Aorta (tissue), 5 donors: ENCODE data around the gene ZNF521. TPM values are rescaled to one million over a fixed set of nuclear protein-coding genes. Genes with fewer than 3 reads are reported as not detected.

Experiments
- ATAC-seq: fragments of 200-7000 bp; cut with Tn5 transposase; one replicate; pipeline ENCODE4 v1.9.1; 2022; ENCODE audit warnings: moderate library complexity; ENCODE audit not compliant: low FRiP score
- DNase-seq, 2 donors: peaks; one replicate each; pipeline ENCODE4 v3.0.0-alpha.2; 2020
- H3K27ac ChIP-seq, 2 donors: one replicate each; pipeline ENCODE4 v1.5.1; 2013; ENCODE audit warnings: low read length in 2 of 2, mild to moderate bottlenecking in 2 of 2, moderate library complexity in 2 of 2, control low read depth in 1 of 2, inconsistent platforms in 1 of 2, low read depth in 1 of 2
- H3K27me3 ChIP-seq, 2 donors: one replicate each; pipeline ENCODE4 v1.6.1; 2013; ENCODE audit warnings: control low read depth in 1 of 2, low read length in 1 of 2, mild to moderate bottlenecking in 1 of 2, moderate library complexity in 1 of 2; ENCODE audit not compliant: insufficient read depth in 2 of 2, control insufficient read depth in 1 of 2
- H3K36me3 ChIP-seq, 2 donors: one replicate each; pipeline ENCODE4 v1.6.1; 2013; ENCODE audit warnings: control low read depth in 1 of 2, low read length in 1 of 2, mild to moderate bottlenecking in 1 of 2; ENCODE audit not compliant: insufficient read depth in 2 of 2, control insufficient read depth in 1 of 2
- H3K4me1 ChIP-seq, 2 donors: one replicate each; pipeline ENCODE4 v1.6.1; 2013; ENCODE audit warnings: low read length in 2 of 2, control low read depth in 1 of 2, mild to moderate bottlenecking in 1 of 2, moderate library complexity in 1 of 2; ENCODE audit not compliant: insufficient read depth in 2 of 2, control insufficient read depth in 1 of 2
- H3K4me3 ChIP-seq, 2 donors: one replicate each; pipeline ENCODE4 v1.5.1; 2013; ENCODE audit warnings: low read length in 2 of 2, control low read depth in 1 of 2, mild to moderate bottlenecking in 1 of 2
- H3K9me3 ChIP-seq: one replicate; pipeline ENCODE4 v1.6.1; 2013; ENCODE audit warnings: mild to moderate bottlenecking, low read length; ENCODE audit not compliant: control insufficient read depth
- WGBS, 2 donors: extraction: QIAGEN DNeasy Blood & Tissue Kit; methylation state at CpG; one replicate each; pipeline ENCODE4 v1.1.7; 2013; 5-methylcytosine and 5-hydroxymethylcytosine counted together
- intact Hi-C, 2 donors: fragments of 100-400 bp; cut with DNase I; formaldehyde crosslinking; loops; one replicate each; pipeline versions ENCODE4 v1.14.2 to v1.15.0; 2022
- polyA plus RNA-seq, 2 donors: library from polyadenylated mRNA; stranded (reverse); fragments of 200-250 nt; gene quantifications; one replicate each; pipeline ENCODE4 v1.2.3, GENCODE V29; 2013
- total RNA-seq, 2 donors: library from RNA; stranded (reverse); fragmentation: NEBNext Ultra II Directional; extraction: Animal tissue kit (Norgen Biotek cat#: 25700); gene quantifications; one replicate each; pipeline ENCODE4 v1.2.1, GENCODE V29; 2021
- donor health status: healthy with polysubstance abuse.
- donor health status: Bipolar disorder and iron deficiency.
- donor health status: DM: no; HTN: no; CAD: no.
- donor health status: DM: no; HTN: no; CAD: no.
- donor health status: DM: yes; HTN: yes; CAD: no.

The ZNF521 gene
- total and polyA plus RNA-seq, 4 donors = 0.84 to 88.7 (median 14.6) TPM

DNA sequence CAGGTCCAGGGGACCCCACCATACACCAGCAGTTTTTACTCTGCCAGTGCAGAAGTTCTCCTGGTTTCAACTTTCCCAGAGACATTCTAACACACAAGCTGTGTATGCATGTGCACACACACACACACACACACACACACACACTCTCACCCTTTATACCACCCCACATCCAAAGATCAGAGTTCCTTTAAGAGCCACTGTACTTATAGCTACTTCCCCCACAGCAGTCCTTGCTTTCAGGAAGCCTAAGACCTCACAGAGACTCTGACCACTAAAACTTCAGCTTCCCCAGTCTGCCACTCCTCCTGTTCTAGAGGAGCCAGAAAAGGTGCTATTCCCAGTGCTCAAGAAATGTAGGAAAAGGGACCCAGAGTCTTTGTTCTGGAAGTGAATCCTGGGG lies 107.8 kb downstream of the ZNF521 start:
- ATAC-seq = no peak
- H3K4me3 ChIP-seq = no peak overlapping the region

DNA sequence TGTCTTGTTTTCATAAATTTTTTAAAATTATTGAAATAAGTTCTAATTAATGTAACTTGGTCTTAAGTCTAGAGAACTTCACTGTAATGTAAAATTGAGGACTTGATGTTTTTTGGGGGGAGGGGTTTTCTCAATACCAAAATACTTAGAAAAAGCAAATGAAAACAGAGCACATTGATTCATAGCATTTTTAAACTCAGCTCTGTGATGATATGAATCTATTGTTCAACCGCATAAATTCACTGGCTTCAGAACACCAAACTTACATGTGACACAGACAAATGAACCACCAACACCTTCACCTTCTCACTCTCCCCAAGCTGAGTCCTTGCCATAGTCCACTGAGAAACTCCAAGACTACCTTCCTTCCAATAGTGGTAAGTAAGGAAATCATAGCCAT lies 108.2 kb downstream of the ZNF521 start:
- no peak for ATAC-seq
- 76 to 84% methylated on average over 1 of the region's 1 CpG for WGBS, 2 donors
- Histone ChIP-seq H3K9me3 (no peaks in the 10 kb centered on the region), H3K4me1 (no peaks in the 10 kb centered on the region), H3K27me3 (no peaks in the 10 kb centered on the region), H3K4me3 (no peak overlapping the region), H3K36me3 (no peaks in the 10 kb centered on the region), H3K27ac (no peak overlapping the region)
- no peak for DNase-seq
- intact Hi-C loops = no loop called here

More for the DNA sequence above, 107.8 kb downstream of the ZNF521 start:
- Histone ChIP-seq H3K27me3 (no peaks in the 10 kb centered on the region), H3K9me3 (no peaks in the 10 kb centered on the region), H3K27ac (no peak overlapping the region), H3K4me1 (no peaks in the 10 kb centered on the region), H3K36me3 (no peaks in the 10 kb centered on the region)
- intact Hi-C loops = no loop called here
- DNase-seq = no peak

DNA sequence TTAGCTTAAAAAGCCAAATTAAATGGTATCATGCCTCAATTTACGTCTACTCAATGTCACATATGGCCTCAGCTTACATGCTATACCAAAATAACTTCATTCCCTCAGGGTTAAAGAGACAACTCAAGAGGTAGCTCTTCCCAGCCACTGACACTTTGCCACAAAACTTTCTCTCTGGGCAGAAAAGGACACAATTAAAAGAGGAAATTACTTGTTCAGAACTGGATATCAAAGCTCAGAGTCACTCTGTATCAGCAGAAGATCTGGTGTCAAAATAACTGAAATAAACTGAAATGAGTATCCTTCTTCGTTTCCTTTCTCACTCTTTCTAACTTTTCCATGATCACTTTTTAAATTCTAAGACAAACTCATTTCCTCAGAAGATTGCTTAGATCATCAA lies 108.7 kb downstream of the ZNF521 start:
- no peaks in the 10 kb centered on the region for H3K36me3 ChIP-seq
- WGBS, 2 donors = 87 to 94% methylated on average over 2 of the region's 2 CpGs
- DNase-seq = no peak
- H3K4me3 ChIP-seq = no peak overlapping the region
- H3K4me1 ChIP-seq = no peaks in the 10 kb centered on the region
- intact Hi-C loops = no loop called here
- no peak overlapping the region for H3K27ac ChIP-seq
- H3K9me3 ChIP-seq = no peaks in the 10 kb centered on the region
- no peaks in the 10 kb centered on the region for H3K27me3 ChIP-seq
- no peak for ATAC-seq

DNA sequence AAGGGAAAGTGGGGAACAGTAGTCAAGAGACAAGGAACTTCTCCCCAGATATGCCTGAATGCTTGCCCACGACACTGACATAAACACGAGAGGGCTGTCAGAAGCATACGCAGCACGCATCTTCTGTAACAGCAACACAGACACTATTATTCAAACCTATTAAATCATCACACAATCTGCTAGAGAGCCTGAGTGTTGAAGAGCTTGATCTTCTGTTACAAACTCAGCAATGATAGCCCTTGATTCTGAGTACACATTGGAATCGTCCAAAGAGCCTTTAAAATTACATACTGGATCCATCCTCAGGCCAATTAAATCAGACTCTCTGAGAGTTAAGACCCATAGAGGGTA lies 111.6 kb downstream of the ZNF521 start:
- Histone ChIP-seq H3K27me3 (no peaks in the 10 kb centered on the region), H3K9me3 (no peaks in the 10 kb centered on the region), H3K4me3 (no peak overlapping the region), H3K36me3 (no peaks in the 10 kb centered on the region), H3K4me1 (no peaks in the 10 kb centered on the region), H3K27ac (no peak overlapping the region)
- intact Hi-C loops = no loop called here
- DNase-seq (no peak), ATAC-seq (no peak)
- WGBS, 2 donors = 93 to 94% methylated on average over 5 of the region's 5 CpGs

- Histone ChIP-seq H3K4me3 (no peak overlapping the region), H3K27ac (no peak overlapping the region), H3K4me1 (no peaks in the 10 kb centered on the region), H3K27me3 (no peaks in the 10 kb centered on the region), H3K36me3 (no peaks in the 10 kb centered on the region), H3K9me3 (no peaks in the 10 kb centered on the region)
- DNase-seq = no peak
- intact Hi-C loops = no loop called here
- ATAC-seq = no peak
- 59 to 62% methylated on average over 5 of the region's 5 CpGs for WGBS, 2 donors
These were observed 112.2 kb downstream of the ZNF521 start for GRCh38 chr18:25239581-25240419.

DNA sequence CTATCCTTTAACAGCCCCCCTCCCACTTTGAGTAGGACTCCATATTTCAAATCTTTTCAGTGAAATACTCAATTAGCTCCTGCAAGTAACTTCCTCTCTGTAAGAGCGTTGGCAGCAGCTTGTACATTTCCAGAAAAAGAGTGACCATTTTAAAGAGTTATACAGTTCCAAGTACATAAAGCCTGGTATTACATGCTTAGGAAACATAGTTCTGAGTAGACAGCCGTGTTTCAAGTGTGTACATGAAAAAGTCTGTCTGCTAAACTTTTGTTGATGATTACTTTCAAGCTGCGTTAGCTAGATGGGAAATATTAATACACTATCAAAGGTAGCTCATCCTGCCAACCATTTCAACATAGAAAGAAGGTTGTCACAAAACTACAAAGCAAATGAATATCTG lies 112.8 kb downstream of the ZNF521 start:
- Histone ChIP-seq H3K9me3 (no peaks in the 10 kb centered on the region), H3K27me3 (no peaks in the 10 kb centered on the region), H3K27ac (no peak overlapping the region), H3K4me3 (no peak overlapping the region), H3K4me1 (no peaks in the 10 kb centered on the region), H3K36me3 (no peaks in the 10 kb centered on the region)
- WGBS, 2 donors = 70 to 74% methylated on average over 3 of the region's 3 CpGs
- intact Hi-C loops = no loop called here
- DNase-seq (no peak), ATAC-seq (no peak)

DNA sequence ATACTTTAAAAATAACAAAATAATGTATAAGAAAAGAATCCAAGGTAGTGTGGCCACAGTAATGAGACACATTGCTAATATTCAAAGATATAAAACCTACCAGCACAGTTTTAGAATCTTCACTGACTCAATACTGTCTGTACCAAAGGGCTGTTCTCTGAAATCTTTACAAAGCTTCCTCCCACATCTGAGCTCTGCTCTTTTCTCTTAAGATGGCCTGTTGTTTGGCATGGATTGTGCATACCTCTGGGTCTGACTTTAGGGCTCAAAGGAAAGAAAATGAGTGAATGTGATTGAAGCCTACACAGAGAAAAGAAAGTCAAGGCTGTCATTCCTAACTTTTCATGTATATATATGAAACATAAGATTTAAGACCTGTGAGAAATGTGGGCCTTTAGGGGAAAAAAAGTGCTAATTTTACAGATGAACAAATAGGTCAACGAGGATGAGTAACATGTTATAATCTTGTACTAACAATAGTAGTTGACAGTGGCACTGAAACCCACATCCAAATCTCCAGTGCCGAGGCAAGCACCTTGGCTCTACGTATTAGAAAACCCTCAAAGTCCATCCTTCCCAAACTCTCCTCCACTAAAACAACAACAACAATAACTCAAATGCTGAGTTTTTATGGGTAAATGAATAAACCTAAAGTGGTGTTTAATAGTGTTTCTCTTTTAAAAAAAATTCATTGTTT lies 114.2 kb downstream of the ZNF521 start:
- no peaks in the 10 kb centered on the region for H3K4me1 ChIP-seq
- intact Hi-C loops = no loop called here
- H3K27me3 ChIP-seq = no peaks in the 10 kb centered on the region
- no peak overlapping the region for H3K4me3 ChIP-seq
- no peaks in the 10 kb centered on the region for H3K9me3 ChIP-seq
- ATAC-seq (no peak), DNase-seq (no peak)
- 87% methylated on average over 3 of the region's 3 CpGs for WGBS, 2 donors
- no peak overlapping the region for H3K27ac ChIP-seq
- H3K36me3 ChIP-seq = no peaks in the 10 kb centered on the region

- H3K4me1 ChIP-seq = no peaks in the 10 kb centered on the region
- H3K27me3 ChIP-seq = no peaks in the 10 kb centered on the region
- no peak overlapping the region for H3K4me3 ChIP-seq
- H3K27ac ChIP-seq = no peak overlapping the region
- intact Hi-C loops = no loop called here
- 98 to 100% methylated on average over 1 of the region's 1 CpG for WGBS, 2 donors
- ATAC-seq = no peak
- no peak for DNase-seq
- no peaks in the 10 kb centered on the region for H3K36me3 ChIP-seq
- H3K9me3 ChIP-seq = no peaks in the 10 kb centered on the region
These were observed 115.2 kb downstream of the ZNF521 start for GRCh38 chr18:25236736-25237135.
